ENCODE data around the gene ZNF823. TPM values are rescaled to one million over a fixed set of nuclear protein-coding genes. Genes with fewer than 3 reads are reported as not detected.

Gene ZNF823
- total RNA-seq, 1 donor from 2014 or later, result 11.5 TPM

GRCh38 chr19:11705474-11705873 lies 33.3 kb downstream of the ZNF823 start:
- no peaks in the 10 kb centered on the region for H3K36me3 Mint-ChIP-seq
- no peaks in the 10 kb centered on the region for H3K4me1 Mint-ChIP-seq (ENCODE audit: unreplicated experiment)
- H3K4me3 Mint-ChIP-seq, result no peak overlapping the region
- no peak for DNase-seq (ENCODE audit: extremely low spot score, unreplicated experiment)
- no peak overlapping the region for H3K27ac Mint-ChIP-seq
- peaks cover 4% of the 10 kb centered on the region for H3K9me3 Mint-ChIP-seq
- no peaks in the 10 kb centered on the region for H3K27me3 Mint-ChIP-seq
- no peak for TF ChIP-seq CTCF (conservative IDR thresholded peaks at IDR 0.05)

- peaks cover 4% of the 10 kb centered on the region for H3K9me3 Mint-ChIP-seq
Observed at GRCh38 chr19:11704626-11705025, 34.1 kb downstream of the ZNF823 start.

GRCh38 chr19:11699931-11700794 lies 38.6 kb downstream of the ZNF823 start:
- peak overlapping the region; percentile 47 for H3K27ac Mint-ChIP-seq
- H3K4me1 Mint-ChIP-seq (ENCODE audit: unreplicated experiment), result peaks cover 5% of the 10 kb centered on the region
- DNase-seq (ENCODE audit: extremely low spot score, unreplicated experiment), result no peak
- H3K27me3 Mint-ChIP-seq, result no peaks in the 10 kb centered on the region
- H3K36me3 Mint-ChIP-seq, result no peaks in the 10 kb centered on the region
- peak overlapping the region; percentile 26 for H3K4me3 Mint-ChIP-seq
- peaks cover 4% of the 10 kb centered on the region for H3K9me3 Mint-ChIP-seq
- TF ChIP-seq CTCF (conservative IDR thresholded peaks at IDR 0.05), result peak; percentile 85

More at GRCh38 chr19:11704626-11705025, 34.1 kb downstream of the ZNF823 start:
- DNase-seq (ENCODE audit: extremely low spot score, unreplicated experiment), result no peak
- no peak overlapping the region for H3K27ac Mint-ChIP-seq
- H3K4me1 Mint-ChIP-seq (ENCODE audit: unreplicated experiment), result peaks cover 4% of the 10 kb centered on the region
- H3K4me3 Mint-ChIP-seq, result no peak overlapping the region
- no peaks in the 10 kb centered on the region for H3K36me3 Mint-ChIP-seq
- no peak for TF ChIP-seq CTCF (conservative IDR thresholded peaks at IDR 0.05)
- H3K27me3 Mint-ChIP-seq, result no peaks in the 10 kb centered on the region

GRCh38 chr19:11698231-11698630 lies 40.5 kb downstream of the ZNF823 start:
- H3K36me3 Mint-ChIP-seq, result peaks cover 3% of the 10 kb centered on the region
- peak overlapping the region; percentile 69 for H3K27ac Mint-ChIP-seq
- DNase-seq (ENCODE audit: extremely low spot score, unreplicated experiment), result no peak
- H3K4me3 Mint-ChIP-seq, result no peak overlapping the region
- H3K27me3 Mint-ChIP-seq, result peaks cover 2% of the 10 kb centered on the region
- H3K9me3 Mint-ChIP-seq, result peaks cover 4% of the 10 kb centered on the region
- H3K4me1 Mint-ChIP-seq (ENCODE audit: unreplicated experiment), result peaks cover 19% of the 10 kb centered on the region
- TF ChIP-seq CTCF (conservative IDR thresholded peaks at IDR 0.05), result no peak

GRCh38 chr19:11697284-11697855 lies 41.4 kb downstream of the ZNF823 start:
- no peaks in the 10 kb centered on the region for H3K9me3 Mint-ChIP-seq
- no peak for DNase-seq (ENCODE audit: extremely low spot score, unreplicated experiment)
- H3K4me1 Mint-ChIP-seq (ENCODE audit: unreplicated experiment), result peaks cover 23% of the 10 kb centered on the region
- peaks cover 3% of the 10 kb centered on the region for H3K36me3 Mint-ChIP-seq
- H3K27me3 Mint-ChIP-seq, result peaks cover 2% of the 10 kb centered on the region
- no peak for TF ChIP-seq CTCF (conservative IDR thresholded peaks at IDR 0.05)
- H3K4me3 Mint-ChIP-seq, result no peak overlapping the region
- H3K27ac Mint-ChIP-seq, result no peak overlapping the region
